ENCODE results near the gene CBR1.

GRCh38 chr21:36022427-36023091 is 47.3 kb upstream of the CBR1 start:
- no peak for TF ChIP-seq ATF7 (IDR thresholded peaks at IDR 0.05)
- no peak for TF ChIP-seq ATF7 (CRISPR knock-in tag; IDR thresholded peaks at IDR 0.05)
- no peak for TF ChIP-seq EHMT2 (IDR thresholded peaks at IDR 0.05; ENCODE audit: borderline replicate concordance, low read depth, low read length)
- TF ChIP-seq, protein P1, sequence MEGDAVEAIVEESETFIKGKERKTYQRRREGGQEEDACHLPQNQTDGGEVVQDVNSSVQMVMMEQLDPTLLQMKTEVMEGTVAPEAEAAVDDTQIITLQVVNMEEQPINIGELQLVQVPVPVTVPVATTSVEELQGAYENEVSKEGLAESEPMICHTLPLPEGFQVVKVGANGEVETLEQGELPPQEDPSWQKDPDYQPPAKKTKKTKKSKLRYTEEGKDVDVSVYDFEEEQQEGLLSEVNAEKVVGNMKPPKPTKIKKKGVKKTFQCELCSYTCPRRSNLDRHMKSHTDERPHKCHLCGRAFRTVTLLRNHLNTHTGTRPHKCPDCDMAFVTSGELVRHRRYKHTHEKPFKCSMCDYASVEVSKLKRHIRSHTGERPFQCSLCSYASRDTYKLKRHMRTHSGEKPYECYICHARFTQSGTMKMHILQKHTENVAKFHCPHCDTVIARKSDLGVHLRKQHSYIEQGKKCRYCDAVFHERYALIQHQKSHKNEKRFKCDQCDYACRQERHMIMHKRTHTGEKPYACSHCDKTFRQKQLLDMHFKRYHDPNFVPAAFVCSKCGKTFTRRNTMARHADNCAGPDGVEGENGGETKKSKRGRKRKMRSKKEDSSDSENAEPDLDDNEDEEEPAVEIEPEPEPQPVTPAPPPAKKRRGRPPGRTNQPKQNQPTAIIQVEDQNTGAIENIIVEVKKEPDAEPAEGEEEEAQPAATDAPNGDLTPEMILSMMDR (CRISPR knock-in tag; IDR thresholded peaks at IDR 0.05), result no peak
- TF ChIP-seq, protein P2, sequence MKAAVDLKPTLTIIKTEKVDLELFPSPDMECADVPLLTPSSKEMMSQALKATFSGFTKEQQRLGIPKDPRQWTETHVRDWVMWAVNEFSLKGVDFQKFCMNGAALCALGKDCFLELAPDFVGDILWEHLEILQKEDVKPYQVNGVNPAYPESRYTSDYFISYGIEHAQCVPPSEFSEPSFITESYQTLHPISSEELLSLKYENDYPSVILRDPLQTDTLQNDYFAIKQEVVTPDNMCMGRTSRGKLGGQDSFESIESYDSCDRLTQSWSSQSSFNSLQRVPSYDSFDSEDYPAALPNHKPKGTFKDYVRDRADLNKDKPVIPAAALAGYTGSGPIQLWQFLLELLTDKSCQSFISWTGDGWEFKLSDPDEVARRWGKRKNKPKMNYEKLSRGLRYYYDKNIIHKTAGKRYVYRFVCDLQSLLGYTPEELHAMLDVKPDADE (CRISPR knock-in tag; IDR thresholded peaks at IDR 0.05), result no peak
- no peak for TF ChIP-seq TCF12 (IDR thresholded peaks at IDR 0.05)
- no peak for TF ChIP-seq TCF12 (CRISPR knock-in tag; IDR thresholded peaks at IDR 0.05)
- no peak for TF ChIP-seq SETDB1 (CRISPR knock-in tag; IDR thresholded peaks at IDR 0.05; ENCODE audit: borderline replicate concordance)
